ENCODE results near the gene KCTD14. TPM values are rescaled to one million over a fixed set of nuclear protein-coding genes. Genes with fewer than 3 reads are reported as not detected.
A peak's percentile ranks its signal among the peaks of the same experiment; 100 is the strongest.
"Not testable (repeated sequence)": the region's sequence is repeated elsewhere in the genome, so short reads cannot be mapped to it uniquely, and the experiment has no call there.

KCTD14 gene
- total RNA-seq, 2 donors from 2014 or later: 0.81 to 5.6 TPM

- DNase-seq (ENCODE audit: low spot score) (no peak), ATAC-seq (ENCODE audit: insufficient number of reproducible peaks, low FRiP score, low read depth) (no peak)
- peak overlapping the region in 1 of 2 donors; percentile 48 for H3K27ac ChIP-seq
- H3K27me3 ChIP-seq (replicated peaks; ENCODE audit: insufficient read depth): no peaks in the 10 kb centered on the region
- TF ChIP-seq CTCF (IDR thresholded peaks at IDR 0.05): no peak
- peak overlapping the region; percentile 77 for H3K4me3 ChIP-seq
- no peaks in the 10 kb centered on the region for H3K36me3 ChIP-seq
- peaks cover 5 to 6% of the 10 kb centered on the region in 2 donors for H3K4me1 ChIP-seq (ENCODE audit: control insufficient read depth in 1 of 2, low read depth in 2 of 2)
- H3K9me3 ChIP-seq: no peaks in the 10 kb centered on the region
These were observed 23.4 kb upstream of the KCTD14 start for GRCh38 chr11:78046486-78046854.

GRCh38 chr11:78045851-78046485, 22.9 kb upstream of the KCTD14 start:
- TF ChIP-seq CTCF (IDR thresholded peaks at IDR 0.05): peak; percentile 98
- H3K4me3 ChIP-seq: peak overlapping the region; percentile 77
- peak overlapping the region; percentile 48 to 58 for H3K27ac ChIP-seq
- H3K9me3 ChIP-seq: no peaks in the 10 kb centered on the region
- DNase-seq (ENCODE audit: low spot score): no peak
- H3K36me3 ChIP-seq: no peaks in the 10 kb centered on the region
- no peak for ATAC-seq (ENCODE audit: insufficient number of reproducible peaks, low FRiP score, low read depth)
- H3K27me3 ChIP-seq (replicated peaks; ENCODE audit: insufficient read depth): no peaks in the 10 kb centered on the region
- peaks cover 5 to 7% of the 10 kb centered on the region in 2 donors for H3K4me1 ChIP-seq (ENCODE audit: control insufficient read depth in 1 of 2, low read depth in 2 of 2)

- no peak for ATAC-seq (ENCODE audit: insufficient number of reproducible peaks, low FRiP score, low read depth)
- no peak for DNase-seq (ENCODE audit: low spot score)
- no peak overlapping the region for H3K27ac ChIP-seq
These were observed 21.6 kb upstream of the KCTD14 start for GRCh38 chr11:78044706-78045105.

GRCh38 chr11:78041843-78042440, 18.9 kb upstream of the KCTD14 start:
- no peaks in the 10 kb centered on the region for H3K27me3 ChIP-seq (replicated peaks; ENCODE audit: insufficient read depth)
- TF ChIP-seq CTCF (IDR thresholded peaks at IDR 0.05): no peak
- H3K36me3 ChIP-seq: no peaks in the 10 kb centered on the region
- ATAC-seq (ENCODE audit: insufficient number of reproducible peaks, low FRiP score, low read depth) (no peak), DNase-seq (ENCODE audit: low spot score) (no peak)
- no peak overlapping the region for H3K4me3 ChIP-seq
- H3K4me1 ChIP-seq (ENCODE audit: control insufficient read depth in 1 of 2, low read depth in 2 of 2): peaks cover 8 to 24% of the 10 kb centered on the region in 2 donors
- H3K27ac ChIP-seq: no peak overlapping the region
- no peaks in the 10 kb centered on the region for H3K9me3 ChIP-seq

More at GRCh38 chr11:78044706-78045105, 21.6 kb upstream of the KCTD14 start:
- TF ChIP-seq CTCF (IDR thresholded peaks at IDR 0.05): no peak
- no peaks in the 10 kb centered on the region for H3K9me3 ChIP-seq
- no peaks in the 10 kb centered on the region for H3K36me3 ChIP-seq
- H3K27me3 ChIP-seq (replicated peaks; ENCODE audit: insufficient read depth): no peaks in the 10 kb centered on the region
- peaks cover 8 to 20% of the 10 kb centered on the region in 2 donors for H3K4me1 ChIP-seq (ENCODE audit: control insufficient read depth in 1 of 2, low read depth in 2 of 2)
- no peak overlapping the region for H3K4me3 ChIP-seq

- H3K9me3 ChIP-seq; H3K36me3 ChIP-seq; H3K4me3 ChIP-seq; H3K27me3 ChIP-seq (replicated peaks; ENCODE audit: insufficient read depth); DNase-seq (ENCODE audit: low spot score); ATAC-seq (ENCODE audit: insufficient number of reproducible peaks, low FRiP score, low read depth): not testable (repeated sequence)
- Histone ChIP-seq H3K27ac (peak overlapping the region in 1 of 2 donors; percentile 86), H3K4me1 (ENCODE audit: control insufficient read depth in 1 of 2, low read depth in 2 of 2) (peaks cover 8 to 24% of the 10 kb centered on the region in 2 donors)
These were observed 18.3 kb upstream of the KCTD14 start for GRCh38 chr11:78041380-78041719.
